Measurements from ENCODE around the gene KRTAP23-1. TPM values are rescaled to one million over a fixed set of nuclear protein-coding genes. Genes with fewer than 3 reads are reported as not detected.

Gene KRTAP23-1, protein sequence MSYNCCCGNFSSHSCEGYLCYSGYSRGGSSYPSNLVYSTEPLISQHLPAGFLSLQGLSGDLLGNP
- total RNA-seq: not detected in 2 replicates

GRCh38 chr21:30348506-30348905 lies at the start of gene KRTAP23-1:
TSS of gene KRTAP23-1 (minus strand) at chr21:30348606. CDS start at chr21:30348606, 0 bp downstream.

DNA sequence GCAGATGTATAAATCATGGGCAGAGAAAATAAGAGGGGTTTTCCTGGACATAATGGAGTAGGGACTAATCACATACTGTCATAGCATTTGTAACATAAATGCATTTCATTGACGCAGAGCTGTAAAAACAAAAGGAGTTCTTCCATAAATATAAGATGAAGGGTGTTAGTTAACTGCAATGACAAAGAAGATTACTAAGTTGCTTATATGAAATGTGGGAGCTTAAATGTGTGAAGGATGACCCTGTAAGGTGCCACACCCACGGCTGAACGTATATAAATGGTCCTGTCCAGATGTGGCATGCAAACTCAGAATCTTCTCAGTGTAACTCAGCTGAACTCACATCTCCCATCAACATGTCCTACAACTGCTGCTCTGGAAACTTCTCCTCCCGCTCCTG lies 47.3 kb upstream of the KRTAP23-1 start, which contains the start of gene KRTAP13-1:
KRTAP13-1 (plus strand) TSS at position 301 of the 400 bp plus-strand sequence; CDS start at position 357, 56 bp downstream.

DNA sequence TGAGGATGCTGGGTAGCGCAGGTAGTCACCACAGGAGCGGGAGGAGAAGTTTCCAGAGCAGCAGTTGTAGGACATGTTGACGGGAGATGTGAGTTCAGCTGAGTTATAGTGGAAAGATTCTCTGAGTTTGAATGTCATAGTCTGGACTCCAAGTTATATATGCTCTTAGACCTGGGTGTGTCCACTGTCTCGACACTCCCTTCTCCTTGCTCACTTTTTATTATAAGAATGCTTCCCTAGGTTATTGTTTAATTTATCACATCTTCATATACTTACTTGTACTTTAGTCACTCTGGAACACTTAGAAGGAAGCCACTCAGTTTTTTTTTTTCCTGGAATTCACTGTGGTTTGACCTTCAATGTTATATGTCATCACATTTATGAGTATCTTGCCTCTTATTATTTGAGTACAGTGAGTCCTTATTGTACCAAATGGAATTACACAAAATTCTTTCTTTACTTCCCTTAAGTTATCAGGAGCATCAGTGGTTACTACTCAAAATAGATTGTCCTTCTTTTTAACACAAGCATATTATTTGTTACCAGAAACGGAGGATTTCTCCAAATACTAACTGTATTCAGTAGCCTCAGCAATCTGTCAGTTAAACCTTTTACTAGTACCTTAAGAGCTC lies 23.8 kb upstream of the KRTAP23-1 start, which contains the start of gene KRTAP13-2:
KRTAP13-2 (minus strand) TSS at position 133 of the 632 bp plus-strand sequence; CDS start at position 75, 58 bp downstream.

DNA sequence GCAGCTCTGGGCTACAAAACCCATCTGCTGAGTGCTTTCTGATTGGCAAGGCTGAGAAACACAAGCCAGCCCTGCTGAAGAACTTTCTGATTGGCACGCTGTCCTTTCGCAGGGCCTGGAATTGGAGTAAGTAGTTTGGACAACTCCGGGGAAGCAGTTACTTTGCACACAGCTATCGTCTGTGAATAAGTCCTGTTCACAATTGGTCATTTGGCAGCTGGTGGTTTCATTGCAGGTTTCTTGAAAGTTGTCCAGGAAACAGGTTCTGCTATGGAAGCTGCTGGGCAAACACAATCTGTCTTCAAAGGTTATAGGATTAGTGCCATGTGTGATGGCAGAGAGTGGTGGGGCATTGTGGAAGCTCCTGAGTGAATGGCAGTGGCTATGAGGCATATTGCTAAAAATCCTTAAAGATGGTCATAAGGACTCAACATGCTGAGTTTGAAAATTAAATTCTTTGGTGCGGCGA lies 11.1 kb downstream of the KRTAP23-1 start, which contains the start of gene KRTAP27-1:
KRTAP27-1 (minus strand) TSS at position 419 of the 469 bp plus-strand sequence; CDS start at position 393, 26 bp downstream.

GRCh38 chr21:30320215-30320614 lies 28.2 kb downstream of the KRTAP23-1 start, which contains the start of gene KRTAP26-1:
TSS of gene KRTAP26-1 (minus strand) at chr21:30320315. CDS start at chr21:30320035, 280 bp downstream.

Other genes starting within 250 kb of the KRTAP23-1 start
- gene CLDN17, start 181.8 kb downstream of the KRTAP23-1 start, total RNA-seq: not detected in 2 replicates
- not detected in 2 replicates for gene CLDN8, start 132.5 kb downstream of the KRTAP23-1 start, total RNA-seq
- gene KRTAP24-1, start 65.7 kb downstream of the KRTAP23-1 start, total RNA-seq: not detected in 2 replicates
- gene KRTAP25-1, start 59.1 kb downstream of the KRTAP23-1 start, total RNA-seq: not detected in 2 replicates
- gene KRTAP26-1, start 28.3 kb downstream of the KRTAP23-1 start, total RNA-seq: not detected in 2 replicates
- not detected in 2 replicates for gene KRTAP27-1, start 10.9 kb downstream of the KRTAP23-1 start, total RNA-seq
- gene KRTAP13-2, start 23.7 kb upstream of the KRTAP23-1 start, total RNA-seq: not detected in 2 replicates
- not detected in 2 replicates for gene KRTAP13-1, start 47.4 kb upstream of the KRTAP23-1 start, total RNA-seq
- not detected in 2 replicates for gene KRTAP13-3, start 77.3 kb upstream of the KRTAP23-1 start, total RNA-seq
- not detected in 2 replicates for gene KRTAP13-4, start 81.6 kb upstream of the KRTAP23-1 start, total RNA-seq
- not detected in 2 replicates for gene KRTAP15-1, start 91.7 kb upstream of the KRTAP23-1 start, total RNA-seq
- not detected in 2 replicates for gene KRTAP19-1, start 131.8 kb upstream of the KRTAP23-1 start, total RNA-seq
- not detected in 2 replicates for gene KRTAP19-2, start 138.8 kb upstream of the KRTAP23-1 start, total RNA-seq
- not detected in 2 replicates for gene KRTAP19-3, start 143.4 kb upstream of the KRTAP23-1 start, total RNA-seq
- not detected in 2 replicates for gene KRTAP19-4, start 148.6 kb upstream of the KRTAP23-1 start, total RNA-seq
- gene KRTAP19-5, start 153.5 kb upstream of the KRTAP23-1 start, total RNA-seq: not detected in 2 replicates
- not detected in 2 replicates for gene KRTAP19-6, start 193.3 kb upstream of the KRTAP23-1 start, total RNA-seq
- gene KRTAP19-7, start 212.7 kb upstream of the KRTAP23-1 start, total RNA-seq: not detected in 2 replicates
- gene KRTAP22-2, start 241.8 kb upstream of the KRTAP23-1 start, total RNA-seq: not detected in 2 replicates
- not detected in 2 replicates for gene KRTAP6-3, start 243.8 kb upstream of the KRTAP23-1 start, total RNA-seq

All from mesangial cell (primary cell).